Epithelial cell of proximal tubule (primary cell): ENCODE data around the gene FAM228B. TPM values are rescaled to one million over a fixed set of nuclear protein-coding genes. Genes with fewer than 3 reads are reported as not detected.
"Not testable (repeated sequence)": the region's sequence is repeated elsewhere in the genome, so short reads cannot be mapped to it uniquely, and the experiment has no call there.

Experiments
- DNase-seq: peaks from one replicate; pipeline ENCODE4 v3.0.0-alpha.2; 2011; ENCODE audit warnings: low read depth
- H3K4me3 ChIP-seq: 2 replicates; pipeline ENCODE4 v1.5.1; 2011; ENCODE audit warnings: low read depth, mild to moderate bottlenecking, low read length
- CTCF ChIP-seq: conservative IDR thresholded peaks from 2 replicates; pipeline ENCODE4 v1.5.1; 2012; ENCODE audit warnings: low read depth, mild to moderate bottlenecking, low read length
- total RNA-seq: library from RNA; depleted of rRNA; stranded (reverse); fragments of >200 nt; gene quantifications from 2 replicates; pipeline ENCODE4 v1.2.3, GENCODE V29; 2015

FAM228B gene
- total RNA-seq, 1 donor from 2014 or later, result 4.8 TPM

GRCh38 chr2:24104110-24104650, 19.1 kb upstream of the FAM228B start:
- DNase-seq, result no peak
- TF ChIP-seq CTCF, result no peak
- no peak overlapping the region for H3K4me3 ChIP-seq

- H3K4me3 ChIP-seq, result no peak overlapping the region
- no peak for TF ChIP-seq CTCF
- no peak for DNase-seq
Observed at GRCh38 chr2:24104906-24105305, 18.4 kb upstream of the FAM228B start.

GRCh38 chr2:24105816-24106215, 17.5 kb upstream of the FAM228B start:
- no peak for TF ChIP-seq CTCF
- no peak overlapping the region for H3K4me3 ChIP-seq
- DNase-seq, result no peak

- no peak for DNase-seq
- no peak for TF ChIP-seq CTCF
- no peak overlapping the region for H3K4me3 ChIP-seq
Observed at GRCh38 chr2:24106786-24107185, 16.5 kb upstream of the FAM228B start.

- no peak overlapping the region for H3K4me3 ChIP-seq
- no peak for TF ChIP-seq CTCF
- DNase-seq, result no peak
Observed at GRCh38 chr2:24107336-24107735, 15.9 kb upstream of the FAM228B start.

- not testable (repeated sequence) for H3K4me3 ChIP-seq, DNase-seq
Observed at GRCh38 chr2:24109431-24109830, 13.8 kb upstream of the FAM228B start.

GRCh38 chr2:24110660-24111303, 12.5 kb upstream of the FAM228B start:
- no peak for DNase-seq
- no peak overlapping the region for H3K4me3 ChIP-seq

More at GRCh38 chr2:24110660-24111303, 12.5 kb upstream of the FAM228B start:
- no peak for TF ChIP-seq CTCF
